Caki2 (cell line): Measurements from ENCODE around the gene LSM11. TPM values are rescaled to one million over a fixed set of nuclear protein-coding genes. Genes with fewer than 3 reads are reported as not detected.
A peak's percentile ranks its signal among the peaks of the same experiment; 100 is the strongest.

ENCODE experiments used
- DNase-seq: peaks from one replicate; pipeline ENCODE4 v3.0.0-alpha.2; 2015; ENCODE audit warnings: low read depth
- in situ Hi-C: cut with HindIII; loops from 2 replicates; pipeline ENCODE4 v1.10.0; 2016; ENCODE audit warnings: low sequenced_read_pairs, low pct_unique_long_range_greater_than_20kb, mixed read lengths
- total RNA-seq: library from RNA; depleted of rRNA; stranded (reverse); fragments of >200 nt; shearing (Covaris generic); gene quantifications from 2 replicates; pipeline ENCODE4 v1.2.3, GENCODE V29; 2014; ENCODE audit warnings: low replicate concordance

Gene LSM11
- total RNA-seq, 1 experiment from 2014 or later, result 1.5 TPM

GRCh38 chr5:157758706-157759105 lies 15.2 kb downstream of the LSM11 start:
- in situ Hi-C loops, result no loop called here
- DNase-seq, result no peak

- peak; percentile 67 for DNase-seq
- in situ Hi-C loops, result no loop called here
These were observed 18.4 kb downstream of the LSM11 start for GRCh38 chr5:157761690-157762621.

- in situ Hi-C loops, result no loop called here
- no peak for DNase-seq
These were observed 21.0 kb downstream of the LSM11 start for GRCh38 chr5:157764531-157764930.

GRCh38 chr5:157766442-157766841 lies 22.9 kb downstream of the LSM11 start:
- DNase-seq, result no peak
- in situ Hi-C loops, result no loop called here

GRCh38 chr5:157766902-157767301 lies 23.4 kb downstream of the LSM11 start:
- DNase-seq, result no peak
- in situ Hi-C loops, result no loop called here

- DNase-seq, result no peak
- in situ Hi-C loops, result no loop called here
These were observed 24.2 kb downstream of the LSM11 start for GRCh38 chr5:157767689-157768088.

- DNase-seq, result no peak
- in situ Hi-C loops, result no loop called here
These were observed 27.2 kb downstream of the LSM11 start for GRCh38 chr5:157770665-157771064.

- in situ Hi-C loops, result no loop called here
- DNase-seq, result no peak
These were observed 28.6 kb downstream of the LSM11 start for GRCh38 chr5:157772127-157772526.

- DNase-seq, result no peak
- in situ Hi-C loops, result no loop called here
These were observed 34.8 kb downstream of the LSM11 start for GRCh38 chr5:157778121-157778805.

GRCh38 chr5:157779221-157779620 lies 35.7 kb downstream of the LSM11 start:
- DNase-seq, result no peak
- in situ Hi-C loops, result no loop called here

- in situ Hi-C loops, result no loop called here
- DNase-seq, result no peak
These were observed 42.3 kb downstream of the LSM11 start for GRCh38 chr5:157785801-157786200.

GRCh38 chr5:157793301-157793700 lies 49.8 kb downstream of the LSM11 start:
- in situ Hi-C loops, result no loop called here
- DNase-seq, result no peak

- in situ Hi-C loops, result no loop called here
- DNase-seq, result no peak
These were observed 56.1 kb downstream of the LSM11 start for GRCh38 chr5:157799578-157799977.

- no peak for DNase-seq
- in situ Hi-C loops, result no loop called here
These were observed 56.6 kb downstream of the LSM11 start for GRCh38 chr5:157800137-157800536.

GRCh38 chr5:157802736-157803135 lies 59.2 kb downstream of the LSM11 start:
- no peak for DNase-seq
- in situ Hi-C loops, result no loop called here

- in situ Hi-C loops, result no loop called here
These were observed 64.5 kb downstream of the LSM11 start for GRCh38 chr5:157808043-157808442.

More at GRCh38 chr5:157808043-157808442, 64.5 kb downstream of the LSM11 start:
- no peak for DNase-seq
